Activated T-helper 17 cell treated with anti-CD3 and anti-CD28 coated beads, Interleukin-2, amount 50 U/mL, for 72 hours (primary cell): ENCODE results near the gene EIF3M. TPM values are rescaled to one million over a fixed set of nuclear protein-coding genes. Genes with fewer than 3 reads are reported as not detected.
A peak's percentile ranks its signal among the peaks of the same experiment; 100 is the strongest.

Experiments
- ATAC-seq: fragments of 150-1000 bp; cut with Tn5 transposase; replicated peaks from 2 replicates; pipeline ENCODE4 v1.10.0; 2021; ENCODE audit warnings: mild to moderate bottlenecking, moderate library complexity
- H3K27ac Mint-ChIP-seq: one replicate; pipeline ENCODE4 v1.8.0; 2022; ENCODE audit warnings: mixed read lengths
- H3K27me3 Mint-ChIP-seq: one replicate; pipeline ENCODE4 v1.8.0; 2022; ENCODE audit warnings: mixed read lengths
- H3K36me3 Mint-ChIP-seq: one replicate; pipeline ENCODE4 v1.8.0; 2022; ENCODE audit warnings: low read depth, mild to moderate bottlenecking, mixed read lengths
- H3K4me1 Mint-ChIP-seq: one replicate; pipeline ENCODE4 v1.8.0; 2022; ENCODE audit warnings: mixed read lengths
- H3K4me3 Mint-ChIP-seq: one replicate; pipeline ENCODE4 v1.8.0; 2022; ENCODE audit warnings: mild to moderate bottlenecking, mixed read lengths
- H3K9me3 Mint-ChIP-seq: one replicate; pipeline ENCODE4 v1.8.0; 2022; ENCODE audit warnings: mixed read lengths
- total RNA-seq, 2 donors: library from RNA; stranded (reverse); gene quantifications; one replicate each; pipeline ENCODE4 v1.2.3, GENCODE V29; 2022

The EIF3M gene
- total RNA-seq, 2 donors from 2014 or later = 250 to 349 TPM

DNA sequence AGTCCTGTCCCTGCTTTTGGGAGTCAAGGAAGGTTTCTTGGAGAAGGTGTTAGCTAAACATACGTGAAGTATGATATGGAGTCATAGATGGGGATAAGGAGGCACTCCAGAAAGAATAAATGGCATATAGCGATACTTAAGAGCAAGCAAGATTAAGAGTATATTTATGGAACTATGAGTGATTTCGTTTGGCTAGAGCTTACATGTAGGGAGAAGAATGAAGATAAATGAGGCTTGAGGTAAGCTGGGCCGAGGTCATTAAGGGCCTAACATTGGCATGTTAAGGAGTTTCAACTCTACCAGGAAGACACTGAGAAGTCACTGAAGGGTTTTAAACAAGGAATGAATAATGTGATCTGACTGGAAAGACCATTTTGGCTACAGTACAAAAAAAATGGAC lies 33.3 kb downstream of the EIF3M start:
- no peak overlapping the region for H3K4me3 Mint-ChIP-seq
- H3K27ac Mint-ChIP-seq = no peak overlapping the region
- peaks cover 3% of the 10 kb centered on the region for H3K9me3 Mint-ChIP-seq
- no peak for ATAC-seq
- peaks cover 12% of the 10 kb centered on the region for H3K27me3 Mint-ChIP-seq
- no peaks in the 10 kb centered on the region for H3K4me1 Mint-ChIP-seq
- no peaks in the 10 kb centered on the region for H3K36me3 Mint-ChIP-seq

DNA sequence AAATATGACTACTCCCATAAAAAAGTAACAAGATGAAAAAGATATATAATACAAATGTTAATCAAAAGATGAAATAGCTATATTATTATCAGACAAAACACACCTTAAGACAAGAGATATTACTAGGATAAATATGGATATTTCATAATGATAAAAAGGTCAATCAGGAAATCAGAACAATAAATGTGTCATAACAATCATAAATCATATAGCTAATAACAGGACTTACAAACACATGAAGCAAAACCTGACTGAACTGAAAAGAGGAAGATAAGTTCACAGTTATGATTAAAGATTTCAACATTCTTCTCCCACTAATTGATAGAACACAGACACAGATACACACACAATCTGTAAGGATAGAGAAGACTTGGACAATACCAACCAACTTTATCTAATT lies 47.2 kb downstream of the EIF3M start:
- Mint-ChIP-seq H3K27ac (no peak overlapping the region), H3K27me3 (peaks cover 10% of the 10 kb centered on the region), H3K36me3 (no peaks in the 10 kb centered on the region), H3K4me3 (no peak overlapping the region), H3K4me1 (no peaks in the 10 kb centered on the region), H3K9me3 (no peaks in the 10 kb centered on the region)
- ATAC-seq = no peak

DNA sequence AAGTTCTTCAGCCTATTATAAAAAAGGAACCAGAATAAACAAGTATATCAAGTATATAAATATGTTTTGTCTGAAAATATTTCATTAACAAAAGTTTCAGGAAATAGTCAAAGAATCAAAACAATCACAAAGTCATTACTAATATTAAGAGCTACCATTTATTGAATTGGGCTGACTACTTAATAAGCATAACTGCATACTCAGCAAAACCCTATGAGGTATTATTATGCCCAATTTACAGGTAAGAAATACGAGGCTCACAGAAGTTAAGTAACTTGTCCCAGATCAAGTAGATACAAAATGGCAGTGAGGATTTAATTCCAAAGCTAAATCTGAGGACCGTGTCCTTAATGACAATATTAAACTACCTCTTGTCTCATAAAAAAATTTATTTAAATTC lies 52.2 kb downstream of the EIF3M start:
- ATAC-seq = no peak
- Mint-ChIP-seq H3K27ac (no peak overlapping the region), H3K4me3 (no peak overlapping the region), H3K9me3 (no peaks in the 10 kb centered on the region), H3K27me3 (peaks cover 20% of the 10 kb centered on the region), H3K36me3 (no peaks in the 10 kb centered on the region), H3K4me1 (peaks cover 5% of the 10 kb centered on the region)

DNA sequence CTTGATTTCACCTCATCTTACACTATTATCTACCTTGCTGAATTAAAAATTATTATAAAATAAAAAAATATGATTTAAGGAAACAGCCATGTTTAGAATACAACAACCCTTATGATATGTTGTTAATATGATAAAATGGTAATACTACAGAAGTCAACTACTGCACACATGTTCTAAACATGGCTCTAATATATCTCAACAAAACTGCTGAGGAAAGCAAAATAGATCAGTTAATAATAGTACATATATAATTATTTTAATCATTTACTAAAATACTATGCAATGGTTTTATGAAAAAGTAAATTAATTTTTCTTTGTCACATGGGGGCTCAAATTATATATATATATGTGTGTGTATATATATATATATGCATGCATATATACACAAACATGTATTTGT lies 57.7 kb downstream of the EIF3M start:
- Mint-ChIP-seq H3K4me3 (no peak overlapping the region), H3K36me3 (no peaks in the 10 kb centered on the region), H3K4me1 (peaks cover 5% of the 10 kb centered on the region), H3K9me3 (no peaks in the 10 kb centered on the region), H3K27ac (no peak overlapping the region), H3K27me3 (peaks cover 17% of the 10 kb centered on the region)
- ATAC-seq = no peak

DNA sequence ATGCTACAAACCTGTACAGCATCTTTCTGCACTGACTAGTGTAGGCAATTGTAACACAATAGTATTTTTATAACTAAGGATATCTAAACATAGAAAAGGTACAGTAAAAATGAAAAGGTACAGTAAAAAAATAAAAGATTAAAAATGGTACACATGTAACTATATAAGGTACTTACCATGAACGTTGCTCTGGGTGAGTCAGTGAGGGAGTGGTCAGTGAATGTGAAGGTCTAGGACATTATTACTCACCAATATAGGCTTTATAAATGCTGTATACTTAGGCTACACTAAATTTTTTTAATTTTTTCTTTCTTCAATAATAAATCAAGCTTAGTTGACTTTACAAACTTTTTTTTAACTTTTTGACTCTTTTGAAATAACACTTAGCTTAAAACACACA lies 59.9 kb downstream of the EIF3M start:
- Mint-ChIP-seq H3K4me1 (no peaks in the 10 kb centered on the region), H3K27ac (no peak overlapping the region), H3K27me3 (peaks cover 14% of the 10 kb centered on the region), H3K36me3 (no peaks in the 10 kb centered on the region), H3K4me3 (no peak overlapping the region), H3K9me3 (no peaks in the 10 kb centered on the region)
- peak; percentile 31 for ATAC-seq

Other genes starting within 250 kb of the EIF3M start
- not detected for gene WT1, start 148.3 kb upstream of the EIF3M start, total RNA-seq
- under 1 TPM in 1 of 2 donors, not detected in 1; 0.09 TPM for gene CCDC73, start 210.8 kb downstream of the EIF3M start, total RNA-seq
- gene PRRG4, start 246.1 kb downstream of the EIF3M start, total RNA-seq = under 1 TPM; 0.42 to 0.52 TPM